ENCODE results near the gene IL9. TPM values are rescaled to one million over a fixed set of nuclear protein-coding genes. Genes with fewer than 3 reads are reported as not detected.

IL9 gene
- total RNA-seq, 1 experiment from 2014 or later, result not detected

- no TSS peak for BruUV-seq (replicated peaks)
- Histone ChIP-seq H3K9me3 (ENCODE audit: low read depth, low read length, poor library complexity, severe bottlenecking) (no peaks in the 10 kb centered on the region), H3K36me3 (ENCODE audit: insufficient read depth, low read length, poor library complexity, severe bottlenecking) (no peaks in the 10 kb centered on the region), H3K27me3 (replicated peaks; ENCODE audit: insufficient read depth, low read depth, low read length, poor library complexity) (peaks cover 49% of the 10 kb centered on the region), H3K27ac (ENCODE audit: low read depth, low read length, poor library complexity, severe bottlenecking) (no peak overlapping the region), H3K4me3 (ENCODE audit: low read depth, low read length, poor library complexity, severe bottlenecking) (no peak overlapping the region), H3K4me1 (ENCODE audit: insufficient read depth, low read length, poor library complexity, severe bottlenecking) (no peaks in the 10 kb centered on the region)
- CTCF ChIA-PET, result no interaction called here
- POLR2A ChIA-PET (ENCODE audit: low non-redundant PET), result no interaction called here
- TF ChIP-seq EZH2 (IDR thresholded peaks at IDR 0.05; ENCODE audit: borderline replicate concordance, low read depth, low read length, poor library complexity, severe bottlenecking), result no peak
- no peak for TF ChIP-seq CTCF (conservative IDR thresholded peaks at IDR 0.05; ENCODE audit: low read depth, low read length)
- no peak for DNase-seq (ENCODE audit: low spot score)
- intact Hi-C loops (cut with micrococcal nuclease; ENCODE audit: unreplicated experiment), result no loop called here
These were observed 45.4 kb downstream of the IL9 start for GRCh38 chr5:135850231-135850630.

GRCh38 chr5:135847976-135848375 lies 47.7 kb downstream of the IL9 start:
- Histone ChIP-seq H3K4me3 (ENCODE audit: low read depth, low read length, poor library complexity, severe bottlenecking) (no peak overlapping the region), H3K27ac (ENCODE audit: low read depth, low read length, poor library complexity, severe bottlenecking) (no peak overlapping the region), H3K27me3 (replicated peaks; ENCODE audit: insufficient read depth, low read depth, low read length, poor library complexity) (peaks cover 30% of the 10 kb centered on the region), H3K9me3 (ENCODE audit: low read depth, low read length, poor library complexity, severe bottlenecking) (no peaks in the 10 kb centered on the region), H3K36me3 (ENCODE audit: insufficient read depth, low read length, poor library complexity, severe bottlenecking) (no peaks in the 10 kb centered on the region), H3K4me1 (ENCODE audit: insufficient read depth, low read length, poor library complexity, severe bottlenecking) (no peaks in the 10 kb centered on the region)
- CTCF ChIA-PET, result no interaction called here
- POLR2A ChIA-PET (ENCODE audit: low non-redundant PET), result no interaction called here
- TF ChIP-seq EZH2 (IDR thresholded peaks at IDR 0.05; ENCODE audit: borderline replicate concordance, low read depth, low read length, poor library complexity, severe bottlenecking), result no peak
- no peak for TF ChIP-seq CTCF (conservative IDR thresholded peaks at IDR 0.05; ENCODE audit: low read depth, low read length)
- no TSS peak for BruUV-seq (replicated peaks)
- intact Hi-C loops (cut with micrococcal nuclease; ENCODE audit: unreplicated experiment), result no loop called here
- DNase-seq (ENCODE audit: low spot score), result no peak

GRCh38 chr5:135846311-135846710 lies 49.3 kb downstream of the IL9 start:
- TF ChIP-seq EZH2 (IDR thresholded peaks at IDR 0.05; ENCODE audit: borderline replicate concordance, low read depth, low read length, poor library complexity, severe bottlenecking), result no peak
- no peak for TF ChIP-seq CTCF (conservative IDR thresholded peaks at IDR 0.05; ENCODE audit: low read depth, low read length)
- Histone ChIP-seq H3K27ac (ENCODE audit: low read depth, low read length, poor library complexity, severe bottlenecking) (no peak overlapping the region), H3K4me3 (ENCODE audit: low read depth, low read length, poor library complexity, severe bottlenecking) (no peak overlapping the region), H3K27me3 (replicated peaks; ENCODE audit: insufficient read depth, low read depth, low read length, poor library complexity) (peaks cover 26% of the 10 kb centered on the region), H3K36me3 (ENCODE audit: insufficient read depth, low read length, poor library complexity, severe bottlenecking) (no peaks in the 10 kb centered on the region), H3K9me3 (ENCODE audit: low read depth, low read length, poor library complexity, severe bottlenecking) (no peaks in the 10 kb centered on the region), H3K4me1 (ENCODE audit: insufficient read depth, low read length, poor library complexity, severe bottlenecking) (no peaks in the 10 kb centered on the region)
- POLR2A ChIA-PET (ENCODE audit: low non-redundant PET), result no interaction called here
- DNase-seq (ENCODE audit: low spot score), result no peak
- intact Hi-C loops (cut with micrococcal nuclease; ENCODE audit: unreplicated experiment), result no loop called here
- no TSS peak for BruUV-seq (replicated peaks)
- CTCF ChIA-PET, result no interaction called here

Measured in A673 (cell line).